HG03066 (cell line): Measurements from ENCODE around the gene ADGRL2.
"Not testable (repeated sequence)": the region's sequence is repeated elsewhere in the genome, so short reads cannot be mapped to it uniquely, and the experiment has no call there.

Experiments used
- ATAC-seq: cut with Tn5 transposase; IDR thresholded peaks from one replicate; pipeline ENCODE4 v1.9.1; 2021; ENCODE audit warnings: low read depth; ENCODE audit not compliant: unreplicated experiment

The ADGRL2 gene

DNA sequence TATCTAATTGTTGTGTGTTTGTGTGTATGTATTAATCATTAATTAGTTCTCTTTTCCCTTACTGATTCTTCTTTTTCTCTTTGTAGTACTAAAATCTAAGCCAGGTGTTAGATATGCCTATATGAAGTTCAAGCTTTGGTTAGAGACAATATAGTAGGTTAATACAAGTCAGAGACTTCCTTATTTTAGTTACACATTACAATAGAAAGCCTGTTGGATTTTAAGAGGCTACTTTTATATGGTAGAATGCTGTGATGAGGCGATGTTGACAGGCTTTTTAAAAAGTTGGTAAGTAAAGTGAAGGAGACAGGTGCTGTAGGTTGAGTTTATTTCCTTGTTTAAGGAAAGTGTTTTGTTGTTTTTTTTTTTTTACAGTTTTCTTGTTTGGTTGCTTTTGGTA, 45.9 kb downstream of the ADGRL2 start:
- no peak for ATAC-seq

DNA sequence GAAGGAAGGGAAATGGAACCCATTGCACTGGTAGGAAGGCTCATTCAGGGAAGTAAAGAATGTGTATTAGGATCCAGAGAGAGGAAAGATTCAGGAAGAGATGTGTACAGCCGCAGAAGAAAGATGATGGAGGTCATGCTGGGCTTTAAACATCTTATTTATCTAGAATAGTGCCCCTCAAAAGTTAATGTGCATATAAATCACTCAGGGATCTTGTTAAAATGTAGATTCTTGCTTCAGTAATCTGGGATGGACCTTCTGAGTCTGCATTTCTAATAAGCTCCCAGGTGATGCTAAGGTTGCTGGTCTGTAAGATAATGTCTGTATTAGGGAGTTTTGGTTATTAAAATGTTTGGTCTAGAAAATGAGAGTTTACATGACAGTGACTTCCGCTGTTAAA, 46.3 kb downstream of the ADGRL2 start:
- ATAC-seq = no peak

- ATAC-seq = no peak
These were observed 48.3 kb downstream of the ADGRL2 start for GRCh38 chr1:81848880-81849682.

GRCh38 chr1:81850031-81850430, 49.3 kb downstream of the ADGRL2 start:
- no peak for ATAC-seq

DNA sequence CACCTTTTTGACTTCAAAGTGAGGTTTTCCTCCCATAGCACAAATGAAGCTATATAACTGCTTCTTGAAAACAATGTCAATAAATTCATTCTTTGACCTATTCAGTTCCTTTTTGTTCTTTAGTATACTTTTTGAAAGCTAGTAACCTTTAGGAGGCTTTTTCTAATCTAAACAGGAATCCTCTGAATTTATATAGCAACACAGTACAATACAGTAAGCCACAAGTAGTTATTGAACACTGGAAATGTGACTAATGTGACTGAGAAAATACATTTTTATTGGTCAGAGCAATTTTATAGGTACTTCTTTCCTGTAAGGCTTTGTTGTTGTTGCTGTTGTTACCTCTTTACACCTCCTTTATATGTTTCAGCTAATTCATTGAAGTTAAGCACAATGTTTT, 49.8 kb downstream of the ADGRL2 start:
- ATAC-seq = no peak

GRCh38 chr1:81851217-81851616, 50.5 kb downstream of the ADGRL2 start:
- ATAC-seq = no peak

GRCh38 chr1:81852961-81853360, 52.2 kb downstream of the ADGRL2 start:
- no peak for ATAC-seq

- ATAC-seq = no peak
These were observed 66.5 kb downstream of the ADGRL2 start for GRCh38 chr1:81867235-81867634.

GRCh38 chr1:81869307-81869706, 68.6 kb downstream of the ADGRL2 start:
- no peak for ATAC-seq

DNA sequence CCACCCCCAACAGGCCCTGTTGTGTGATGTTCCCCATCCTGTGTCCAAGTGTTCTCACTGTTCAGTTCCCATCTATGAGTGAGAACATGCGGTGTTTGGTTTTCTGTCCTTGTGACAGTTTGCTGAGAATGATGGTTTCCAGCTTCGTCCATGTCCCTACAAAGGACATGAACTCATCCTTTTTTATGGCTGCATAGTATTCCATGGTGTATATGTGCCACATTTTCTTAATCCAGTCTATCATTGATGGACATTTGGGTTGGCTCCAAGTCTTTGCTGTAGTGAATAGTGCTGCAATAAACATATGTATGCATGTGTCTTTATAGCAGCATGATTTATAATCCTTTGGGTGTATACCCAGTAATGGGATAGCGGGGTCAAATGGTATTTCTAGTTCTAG, 70.4 kb downstream of the ADGRL2 start:
- not testable (repeated sequence) for ATAC-seq

DNA sequence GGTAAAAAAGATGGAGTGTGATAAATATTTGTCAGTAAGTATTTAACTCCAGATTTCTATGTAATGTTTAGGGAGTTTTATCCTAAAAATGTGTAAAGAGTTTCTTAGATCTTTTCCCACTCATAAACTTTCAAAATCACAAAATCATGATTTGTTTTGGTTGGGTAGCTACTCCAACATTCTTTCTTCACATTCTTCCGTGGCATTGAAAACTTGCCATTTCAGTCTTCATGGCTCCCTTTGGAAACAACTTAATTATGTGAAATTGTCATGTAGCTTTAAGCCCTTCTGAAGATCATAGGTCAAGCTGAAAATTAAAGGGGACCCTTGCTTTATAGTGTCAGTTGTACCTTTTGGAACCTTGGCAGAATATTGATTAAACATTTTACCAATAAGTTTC, 73.2 kb downstream of the ADGRL2 start:
- ATAC-seq = no peak

DNA sequence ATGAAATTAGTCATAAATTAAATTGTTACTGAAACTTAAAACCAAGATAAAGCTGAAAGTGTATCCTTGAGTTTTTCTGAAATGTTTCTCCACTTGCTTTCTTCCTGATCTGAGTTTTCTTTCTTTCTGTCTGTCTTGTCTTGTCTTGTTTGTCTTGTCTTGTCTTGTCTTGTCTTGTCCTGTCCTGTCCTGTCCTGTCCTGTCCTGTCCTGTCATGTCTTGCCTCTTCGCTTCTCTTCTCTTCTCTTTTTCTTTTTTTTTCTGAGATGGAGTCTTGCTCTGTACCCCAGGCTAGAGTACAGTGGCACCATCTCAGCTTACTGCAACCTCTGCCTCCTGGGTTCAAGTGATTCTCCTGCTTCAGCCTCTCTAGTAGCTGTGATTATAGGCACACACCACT, 73.7 kb downstream of the ADGRL2 start:
- no peak for ATAC-seq

GRCh38 chr1:81874940-81875339, 74.2 kb downstream of the ADGRL2 start:
- no peak for ATAC-seq

- ATAC-seq = no peak
These were observed 76.4 kb downstream of the ADGRL2 start for GRCh38 chr1:81876901-81877733.

DNA sequence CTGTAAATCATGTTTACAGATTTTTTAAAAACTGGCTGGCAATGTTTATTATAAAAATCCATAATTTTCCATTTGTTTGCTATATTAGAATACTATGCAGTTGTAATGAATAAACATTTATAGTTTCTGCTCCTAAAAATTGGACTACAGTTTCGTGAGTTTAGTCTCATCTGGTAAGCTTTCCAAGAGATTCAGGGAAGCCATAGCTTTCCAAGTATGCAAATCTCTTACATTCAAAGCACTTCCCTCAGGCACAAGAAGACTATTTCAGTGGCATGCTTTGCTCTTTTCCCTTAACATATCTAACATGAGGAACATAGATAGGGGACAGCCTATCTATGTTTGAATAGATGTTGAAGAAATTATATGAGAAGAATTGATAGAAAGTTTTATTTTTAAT, 77.2 kb downstream of the ADGRL2 start:
- ATAC-seq = no peak

GRCh38 chr1:81878538-81878937, 77.8 kb downstream of the ADGRL2 start:
- ATAC-seq = no peak

DNA sequence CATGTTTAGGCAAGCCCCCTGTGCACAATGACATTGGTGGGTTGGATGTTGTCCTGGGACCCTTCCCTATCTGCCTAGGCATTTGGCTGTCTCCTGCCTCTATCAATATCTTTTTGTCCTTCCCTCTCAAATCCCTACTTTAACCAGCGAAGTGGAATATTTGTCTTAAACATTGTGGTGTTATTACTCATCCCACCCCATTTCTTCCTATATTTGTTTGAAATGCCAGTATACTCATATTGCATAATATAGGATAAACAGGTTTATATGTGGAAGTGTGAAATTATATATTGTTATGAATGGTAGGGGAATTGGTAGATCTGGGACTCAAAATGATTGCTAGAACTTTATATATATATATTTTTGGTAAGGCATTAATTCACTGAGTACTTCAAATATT, 80.0 kb downstream of the ADGRL2 start:
- no peak for ATAC-seq

DNA sequence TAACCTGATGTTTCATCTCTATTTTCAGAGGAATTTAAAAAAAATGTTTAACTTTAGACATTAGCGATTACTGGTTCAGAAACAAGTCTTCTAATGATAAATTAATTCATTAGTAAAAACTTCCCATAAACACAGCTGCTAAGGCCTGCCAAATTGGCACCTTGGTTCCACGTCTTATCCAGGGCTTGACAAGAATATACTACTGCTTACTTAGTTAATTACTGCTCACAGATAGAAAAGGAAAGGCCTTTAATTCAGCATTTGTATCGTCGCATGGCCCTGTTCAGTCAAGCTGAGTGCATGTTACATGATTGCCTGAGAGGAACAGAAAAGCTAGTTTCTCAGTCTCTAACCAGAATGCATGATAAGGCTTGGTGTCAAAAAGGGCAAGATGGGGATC, 84.6 kb downstream of the ADGRL2 start:
- no peak for ATAC-seq

DNA sequence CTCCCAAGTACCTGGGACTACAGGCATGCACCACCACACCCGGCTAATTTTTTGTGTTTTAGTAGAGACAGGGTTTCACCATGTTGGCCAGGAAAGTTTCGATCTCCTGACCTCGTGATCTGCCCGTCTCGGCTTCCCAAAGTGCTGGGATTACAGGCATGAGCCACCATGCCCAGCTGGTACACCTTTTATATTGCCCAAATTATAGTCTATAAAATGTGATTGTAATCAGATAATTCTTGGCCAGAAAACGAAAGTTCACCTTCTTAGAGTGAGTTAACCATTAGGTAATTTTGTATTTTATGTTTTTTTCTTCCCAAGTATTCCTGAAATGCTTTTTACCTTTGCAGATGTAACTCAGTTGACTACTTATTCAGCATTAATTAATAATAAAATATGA, 85.6 kb downstream of the ADGRL2 start:
- not testable (repeated sequence) for ATAC-seq

DNA sequence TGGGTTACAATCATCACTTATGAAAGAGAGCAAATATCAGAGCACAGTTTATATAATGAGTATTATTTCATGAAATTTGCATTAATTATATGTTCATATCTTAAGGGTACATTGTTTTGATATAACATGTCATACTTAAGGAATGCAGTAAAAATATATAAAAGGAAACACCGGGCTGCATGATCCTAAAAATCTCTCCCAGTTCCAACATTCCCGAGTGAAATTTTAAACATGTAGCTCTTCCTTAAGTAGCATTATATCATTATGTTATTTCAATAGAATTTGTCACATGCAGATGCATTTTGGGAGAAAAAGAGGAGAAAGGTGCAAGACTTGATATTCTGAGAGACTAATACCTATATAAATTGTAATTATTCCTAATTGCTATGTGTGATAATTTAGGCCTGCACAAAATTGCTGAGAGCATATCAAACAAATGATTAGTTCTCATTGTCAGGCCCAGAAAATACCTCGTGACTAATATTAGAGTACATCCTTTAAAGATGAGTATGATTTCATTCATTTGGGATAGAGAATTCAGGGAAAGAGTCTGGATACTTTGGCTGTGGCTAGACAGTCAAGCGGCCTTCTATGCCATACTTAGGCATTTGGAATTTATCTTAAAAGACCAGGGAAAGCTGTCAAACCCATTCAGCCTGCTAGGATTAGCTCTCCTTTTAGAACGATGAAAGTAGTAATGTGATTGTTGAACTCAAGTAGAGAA, 86.8 kb downstream of the ADGRL2 start:
- ATAC-seq = no peak

- ATAC-seq = no peak
These were observed 88.4 kb downstream of the ADGRL2 start for GRCh38 chr1:81889166-81889565.
